Measurements from ENCODE around the gene NFE2L1.

DNA sequence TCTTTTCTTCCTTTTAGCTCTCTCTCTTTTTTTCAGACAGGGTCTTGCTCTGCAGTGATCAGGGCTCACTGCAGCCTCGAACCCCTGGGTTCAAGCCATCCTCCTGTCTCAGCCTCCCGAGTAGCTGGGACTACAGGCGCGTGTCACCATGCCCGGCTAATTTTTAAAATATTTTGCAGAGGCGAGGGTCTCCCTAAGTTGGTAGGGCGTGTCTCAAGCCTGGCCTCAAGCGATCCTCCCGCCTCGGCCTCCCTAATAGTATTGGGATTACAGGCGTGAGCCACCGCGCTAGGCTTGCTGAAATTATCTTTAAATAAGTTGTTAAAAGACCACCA, 58.6 kb downstream of the NFE2L1 start:
- TF ChIP-seq, protein P1, sequence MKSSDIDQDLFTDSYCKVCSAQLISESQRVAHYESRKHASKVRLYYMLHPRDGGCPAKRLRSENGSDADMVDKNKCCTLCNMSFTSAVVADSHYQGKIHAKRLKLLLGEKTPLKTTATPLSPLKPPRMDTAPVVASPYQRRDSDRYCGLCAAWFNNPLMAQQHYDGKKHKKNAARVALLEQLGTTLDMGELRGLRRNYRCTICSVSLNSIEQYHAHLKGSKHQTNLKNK (CRISPR knock-in tag; IDR thresholded peaks at IDR 0.05) = no peak
- TF ChIP-seq, protein P2, sequence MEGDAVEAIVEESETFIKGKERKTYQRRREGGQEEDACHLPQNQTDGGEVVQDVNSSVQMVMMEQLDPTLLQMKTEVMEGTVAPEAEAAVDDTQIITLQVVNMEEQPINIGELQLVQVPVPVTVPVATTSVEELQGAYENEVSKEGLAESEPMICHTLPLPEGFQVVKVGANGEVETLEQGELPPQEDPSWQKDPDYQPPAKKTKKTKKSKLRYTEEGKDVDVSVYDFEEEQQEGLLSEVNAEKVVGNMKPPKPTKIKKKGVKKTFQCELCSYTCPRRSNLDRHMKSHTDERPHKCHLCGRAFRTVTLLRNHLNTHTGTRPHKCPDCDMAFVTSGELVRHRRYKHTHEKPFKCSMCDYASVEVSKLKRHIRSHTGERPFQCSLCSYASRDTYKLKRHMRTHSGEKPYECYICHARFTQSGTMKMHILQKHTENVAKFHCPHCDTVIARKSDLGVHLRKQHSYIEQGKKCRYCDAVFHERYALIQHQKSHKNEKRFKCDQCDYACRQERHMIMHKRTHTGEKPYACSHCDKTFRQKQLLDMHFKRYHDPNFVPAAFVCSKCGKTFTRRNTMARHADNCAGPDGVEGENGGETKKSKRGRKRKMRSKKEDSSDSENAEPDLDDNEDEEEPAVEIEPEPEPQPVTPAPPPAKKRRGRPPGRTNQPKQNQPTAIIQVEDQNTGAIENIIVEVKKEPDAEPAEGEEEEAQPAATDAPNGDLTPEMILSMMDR (IDR thresholded peaks at IDR 0.05) = no peak
- TF ChIP-seq, protein P3, sequence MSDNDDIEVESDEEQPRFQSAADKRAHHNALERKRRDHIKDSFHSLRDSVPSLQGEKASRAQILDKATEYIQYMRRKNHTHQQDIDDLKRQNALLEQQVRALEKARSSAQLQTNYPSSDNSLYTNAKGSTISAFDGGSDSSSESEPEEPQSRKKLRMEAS (CRISPR knock-in tag; IDR thresholded peaks at IDR 0.05) = no peak
- TF ChIP-seq NR1H2 (CRISPR knock-in tag; IDR thresholded peaks at IDR 0.05) = no peak
